Keratinocyte (primary cell): ENCODE data around the gene IER5. TPM values are rescaled to one million over a fixed set of nuclear protein-coding genes. Genes with fewer than 3 reads are reported as not detected.

Experiments
- DNase-seq: peaks from one replicate; pipeline ENCODE4 v3.0.0-alpha.2; 2011; ENCODE audit warnings: low read depth, missing footprints, low spot score
- FAIRE-seq: peaks from 2 replicates; lab custom pipeline; 2011; peaks lifted over from hg19 to GRCh38; lab: Jason Lieb, UNC
- H2AFZ ChIP-seq: 2 replicates; pipeline ENCODE4 v1.6.0; 2012; ENCODE audit warnings: low read length, control low read depth, inconsistent platforms; ENCODE audit not compliant: control insufficient read depth
- H3K27ac ChIP-seq: 2 replicates; pipeline ENCODE4 v1.5.1; 2011; ENCODE audit warnings: low read length; ENCODE audit not compliant: control insufficient read depth, insufficient read depth
- H3K27me3 ChIP-seq: 3 replicates; pipeline ENCODE4 v1.6.0; 2011; ENCODE audit warnings: low read length; ENCODE audit not compliant: control insufficient read depth, insufficient read depth; ENCODE audit errors: extremely low read depth
- H3K36me3 ChIP-seq, 2 experiments: 2 replicates in 1 of 2; 3 replicates in 1 of 2; pipeline ENCODE4 v1.5.1; 2011; ENCODE audit warnings: low read length in 2 of 2, mild to moderate bottlenecking in 1 of 2; ENCODE audit not compliant: control insufficient read depth in 2 of 2, insufficient read depth in 2 of 2; ENCODE audit errors: extremely low read depth in 1 of 2
- H3K4me1 ChIP-seq: 3 replicates; pipeline ENCODE4 v1.5.1; 2011; ENCODE audit warnings: low read length; ENCODE audit not compliant: control insufficient read depth, insufficient read depth; ENCODE audit errors: extremely low read depth
- H3K4me2 ChIP-seq: 3 replicates; pipeline ENCODE4 v1.6.0; 2011; ENCODE audit warnings: low read depth, low read length; ENCODE audit not compliant: control insufficient read depth, insufficient read depth; ENCODE audit errors: extremely low read depth
- H3K4me3 ChIP-seq, 3 experiments: fragments of 200-600 bp in 1 of 3; sonication (generic) in 1 of 3; 2 replicates in 2 of 3; 3 replicates in 1 of 3; pipeline ENCODE4 v1.5.1; 2011 to 2016; ENCODE audit warnings: low read length in 3 of 3, mild to moderate bottlenecking in 3 of 3, control low read depth in 2 of 3, inconsistent platforms in 1 of 3, low read depth in 1 of 3, mixed read lengths in 1 of 3, mixed run types in 1 of 3, moderate library complexity in 1 of 3; ENCODE audit not compliant: control insufficient read depth in 2 of 3, insufficient read depth in 2 of 3; ENCODE audit errors: extremely low read depth in 1 of 3
- H3K79me2 ChIP-seq: 2 replicates; pipeline ENCODE4 v1.6.0; 2012; ENCODE audit warnings: low read length; ENCODE audit not compliant: control insufficient read depth, insufficient read depth
- H3K9ac ChIP-seq: 3 replicates; pipeline ENCODE4 v1.6.0; 2011; ENCODE audit warnings: low read length; ENCODE audit not compliant: control insufficient read depth, insufficient read depth; ENCODE audit errors: extremely low read depth
- H3K9me1 ChIP-seq: 3 replicates; pipeline ENCODE4 v1.6.0; 2011; ENCODE audit warnings: low read length; ENCODE audit not compliant: control insufficient read depth, insufficient read depth; ENCODE audit errors: extremely low read depth
- H3K9me3 ChIP-seq: 2 replicates; pipeline ENCODE4 v1.5.1; 2012; ENCODE audit warnings: low read depth, low read length; ENCODE audit not compliant: control insufficient read depth
- H4K20me1 ChIP-seq: 3 replicates; pipeline ENCODE4 v1.6.0; 2011; ENCODE audit warnings: low read length; ENCODE audit not compliant: control insufficient read depth, insufficient read depth; ENCODE audit errors: extremely low read depth
- EZH2 ChIP-seq: IDR thresholded peaks from one replicate; pipeline ENCODE4 v1.6.1; 2012; ENCODE audit warnings: inconsistent platforms, mild to moderate bottlenecking, low read length, moderate library complexity
- dilution Hi-C: fragments of 300-500 bp; cut with MboI; formaldehyde crosslinking; loops from one replicate; pipeline ENCODE4 v1.7.0; 2020; ENCODE audit warnings: low sequenced_read_pairs; ENCODE audit not compliant: extremely low pct_ligation_motif_present
- polyA plus RNA-seq, 5 experiments: library from polyadenylated mRNA; depleted of rRNA in 3 of 5; stranded (reverse) in 3 of 5; stranded (forward) in 1 of 5; unstranded in 1 of 5; fragments of >200 nt; gene quantifications; 1 replicate in 1 of 5; 2 replicates in 3 of 5; 3 replicates in 1 of 5; pipeline versions ENCODE4 v1.2.1 to v1.2.3, GENCODE V29; 2011 to 2012; ENCODE audit warnings: missing spikeins in 2 of 5, low read depth in 1 of 5, low replicate concordance in 1 of 5
- TF ChIP-seq, protein P1 (sequence below), 3 experiments: IDR thresholded peaks in 1 of 3; conservative IDR thresholded peaks in 1 of 3; optimal IDR thresholded peaks in 1 of 3; 2 replicates in 2 of 3; 3 replicates in 1 of 3; pipeline versions ENCODE3 to v1.5.1; 2011; ENCODE audit warnings: low read length in 3 of 3, mild to moderate bottlenecking in 3 of 3, moderate library complexity in 2 of 3, control low read depth in 1 of 3, inconsistent platforms in 1 of 3; ENCODE audit not compliant: insufficient read depth in 2 of 3; ENCODE audit errors: extremely low read depth in 1 of 3

IER5 gene
- polyA plus RNA-seq, 1 donor (not counting 4 experiments of a cell fraction or from before 2014, with no cell fraction given), result 22.5 TPM

DNA sequence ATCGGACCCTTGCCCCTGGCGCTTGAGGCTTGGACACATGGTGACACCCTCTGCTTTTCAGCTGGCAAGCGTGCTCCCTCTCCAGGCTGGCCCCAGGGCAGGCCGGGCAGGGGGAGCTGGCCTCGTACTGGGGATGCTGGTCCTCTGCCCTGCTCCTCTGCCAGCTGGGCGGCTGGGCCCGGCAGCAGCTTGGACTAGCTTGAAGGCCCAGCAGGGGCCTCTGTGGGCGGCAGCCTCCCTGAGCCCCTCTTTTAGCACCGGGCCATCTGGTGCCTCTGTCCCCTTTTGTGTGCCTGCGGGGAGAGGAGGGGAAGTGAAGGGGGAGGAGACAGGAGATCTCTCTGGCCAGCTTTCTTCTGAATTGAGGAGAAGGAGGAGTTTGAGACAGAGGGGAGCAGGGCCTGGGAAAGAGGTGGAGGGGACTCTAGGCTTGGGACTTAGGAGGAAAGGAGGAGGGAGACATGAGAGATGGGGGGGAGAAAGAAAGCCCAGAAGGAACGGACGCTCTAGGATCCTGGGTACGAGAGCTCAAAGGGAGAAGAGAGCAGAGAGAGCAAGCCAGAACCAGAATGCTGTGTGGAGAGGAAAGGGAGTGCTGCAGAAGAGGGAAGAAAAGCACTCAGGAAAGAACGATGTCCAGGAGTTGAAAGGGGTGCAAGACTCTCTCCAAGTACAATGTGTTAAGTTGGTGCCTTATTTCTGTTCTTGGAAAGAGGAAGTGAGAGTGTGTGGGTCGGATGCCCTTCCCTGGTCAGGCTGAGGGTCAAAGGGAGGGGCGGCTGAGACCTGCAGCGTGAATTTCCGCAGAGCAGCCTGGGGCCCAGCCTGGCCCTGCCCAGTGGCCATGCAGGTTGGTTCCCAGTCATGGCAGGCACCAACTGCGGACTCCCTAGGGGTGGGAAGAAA is 40.3 kb downstream of the IER5 start:
- Histone ChIP-seq H4K20me1 (no peaks in the 10 kb centered on the region), H3K9ac (no peak overlapping the region), H2AFZ (no peak overlapping the region), H3K4me2 (no peak overlapping the region), H3K9me3 (no peaks in the 10 kb centered on the region), H3K79me2 (no peaks in the 10 kb centered on the region), H3K36me3 (no peaks in the 10 kb centered on the region), H3K4me3 (no peak overlapping the region), H3K9me1 (no peaks in the 10 kb centered on the region), H3K27ac (no peak overlapping the region), H3K27me3 (no peaks in the 10 kb centered on the region), H3K4me1 (peaks cover 6% of the 10 kb centered on the region)
- DNase-seq, result no peak
- TF ChIP-seq EZH2, result no peak
- TF ChIP-seq, protein P1, sequence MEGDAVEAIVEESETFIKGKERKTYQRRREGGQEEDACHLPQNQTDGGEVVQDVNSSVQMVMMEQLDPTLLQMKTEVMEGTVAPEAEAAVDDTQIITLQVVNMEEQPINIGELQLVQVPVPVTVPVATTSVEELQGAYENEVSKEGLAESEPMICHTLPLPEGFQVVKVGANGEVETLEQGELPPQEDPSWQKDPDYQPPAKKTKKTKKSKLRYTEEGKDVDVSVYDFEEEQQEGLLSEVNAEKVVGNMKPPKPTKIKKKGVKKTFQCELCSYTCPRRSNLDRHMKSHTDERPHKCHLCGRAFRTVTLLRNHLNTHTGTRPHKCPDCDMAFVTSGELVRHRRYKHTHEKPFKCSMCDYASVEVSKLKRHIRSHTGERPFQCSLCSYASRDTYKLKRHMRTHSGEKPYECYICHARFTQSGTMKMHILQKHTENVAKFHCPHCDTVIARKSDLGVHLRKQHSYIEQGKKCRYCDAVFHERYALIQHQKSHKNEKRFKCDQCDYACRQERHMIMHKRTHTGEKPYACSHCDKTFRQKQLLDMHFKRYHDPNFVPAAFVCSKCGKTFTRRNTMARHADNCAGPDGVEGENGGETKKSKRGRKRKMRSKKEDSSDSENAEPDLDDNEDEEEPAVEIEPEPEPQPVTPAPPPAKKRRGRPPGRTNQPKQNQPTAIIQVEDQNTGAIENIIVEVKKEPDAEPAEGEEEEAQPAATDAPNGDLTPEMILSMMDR (optimal IDR thresholded peaks at IDR 0.05 in 1 of 3, IDR thresholded peaks at IDR 0.05 in 1 of 3, conservative IDR thresholded peaks at IDR 0.05 in 1 of 3; ENCODE audit: extremely low read depth in 1 of 3, insufficient read depth in 2 of 3, low read length in 3 of 3), result no peak
- dilution Hi-C loops, result no loop called here
- no peak for FAIRE-seq

DNA sequence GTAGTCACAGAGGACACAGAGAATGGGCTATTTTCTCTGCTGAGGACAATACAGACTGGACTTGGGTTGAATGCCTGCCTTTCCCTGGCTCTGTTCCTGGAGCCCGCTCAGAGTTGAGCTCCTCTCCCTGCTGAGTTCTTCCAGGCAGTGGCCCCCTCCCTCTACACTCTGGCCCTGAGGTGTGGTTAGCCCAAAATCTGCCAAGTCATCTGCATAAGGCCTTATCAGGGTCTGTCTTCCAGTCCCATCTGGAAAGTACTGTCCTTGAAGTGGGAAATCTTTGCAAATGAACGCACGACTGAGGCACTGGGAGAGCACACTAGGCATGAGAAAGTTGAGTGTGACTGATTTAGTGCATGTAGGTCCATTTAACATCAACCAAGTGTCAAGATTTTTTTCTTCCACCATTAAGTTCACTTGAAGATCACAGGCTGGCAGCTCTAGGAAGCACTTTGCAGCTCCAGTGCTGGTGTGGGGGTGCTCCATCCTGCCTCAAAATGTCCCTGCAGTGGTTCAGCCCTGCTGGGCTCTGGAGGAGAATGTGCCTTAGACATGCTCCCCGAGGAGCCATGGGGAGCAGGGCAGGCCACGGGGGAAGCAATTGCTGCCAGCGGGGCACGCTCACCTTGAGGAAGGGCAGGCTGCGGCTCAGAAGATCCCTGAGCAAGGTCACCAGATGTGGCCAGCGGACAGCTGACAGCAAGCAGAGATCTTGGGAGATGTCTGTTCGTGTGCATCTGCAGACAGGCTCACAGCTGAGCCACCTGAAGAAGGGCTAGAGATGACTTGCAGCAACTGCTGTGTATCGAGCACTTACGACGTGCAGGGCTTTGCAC is 41.5 kb downstream of the IER5 start:
- Histone ChIP-seq H3K4me2 (no peak overlapping the region), H3K9ac (no peak overlapping the region), H4K20me1 (no peaks in the 10 kb centered on the region), H2AFZ (no peak overlapping the region), H3K9me1 (no peaks in the 10 kb centered on the region), H3K79me2 (no peaks in the 10 kb centered on the region), H3K27ac (no peak overlapping the region), H3K27me3 (no peaks in the 10 kb centered on the region), H3K4me3 (no peak overlapping the region), H3K36me3 (no peaks in the 10 kb centered on the region), H3K9me3 (no peaks in the 10 kb centered on the region), H3K4me1 (peaks cover 11% of the 10 kb centered on the region)
- TF ChIP-seq, protein P1 (optimal IDR thresholded peaks at IDR 0.05 in 1 of 3, IDR thresholded peaks at IDR 0.05 in 1 of 3, conservative IDR thresholded peaks at IDR 0.05 in 1 of 3; ENCODE audit: extremely low read depth in 1 of 3, insufficient read depth in 2 of 3, low read length in 3 of 3), result no peak
- TF ChIP-seq EZH2, result no peak
- no peak for DNase-seq
- dilution Hi-C loops, result no loop called here
- FAIRE-seq, result no peak
